Gastroesophageal sphincter (tissue), 3 donors: ENCODE data around the gene RNF208.

Experiments
- POLR2A ChIP-seq, 2 donors: fragments of 450-650 bp; IDR thresholded peaks; one replicate each; pipeline ENCODE4 v1.6.1; 2017; ENCODE audit warnings: antibody characterized with exemption in 2 of 2, mild to moderate bottlenecking in 2 of 2, moderate library complexity in 1 of 2
- TF ChIP-seq, protein P1 (sequence below), 4 experiments: fragments of 200-600 bp in 2 of 4; fragments of 450-650 bp in 2 of 4; sonication (generic) in 1 of 4; IDR thresholded peaks; one replicate each; pipeline ENCODE4 v1.5.1; 2017 to 2019; ENCODE audit warnings: antibody characterized with exemption in 4 of 4, mild to moderate bottlenecking in 2 of 4, moderate library complexity in 2 of 4

- TF ChIP-seq, protein P1, sequence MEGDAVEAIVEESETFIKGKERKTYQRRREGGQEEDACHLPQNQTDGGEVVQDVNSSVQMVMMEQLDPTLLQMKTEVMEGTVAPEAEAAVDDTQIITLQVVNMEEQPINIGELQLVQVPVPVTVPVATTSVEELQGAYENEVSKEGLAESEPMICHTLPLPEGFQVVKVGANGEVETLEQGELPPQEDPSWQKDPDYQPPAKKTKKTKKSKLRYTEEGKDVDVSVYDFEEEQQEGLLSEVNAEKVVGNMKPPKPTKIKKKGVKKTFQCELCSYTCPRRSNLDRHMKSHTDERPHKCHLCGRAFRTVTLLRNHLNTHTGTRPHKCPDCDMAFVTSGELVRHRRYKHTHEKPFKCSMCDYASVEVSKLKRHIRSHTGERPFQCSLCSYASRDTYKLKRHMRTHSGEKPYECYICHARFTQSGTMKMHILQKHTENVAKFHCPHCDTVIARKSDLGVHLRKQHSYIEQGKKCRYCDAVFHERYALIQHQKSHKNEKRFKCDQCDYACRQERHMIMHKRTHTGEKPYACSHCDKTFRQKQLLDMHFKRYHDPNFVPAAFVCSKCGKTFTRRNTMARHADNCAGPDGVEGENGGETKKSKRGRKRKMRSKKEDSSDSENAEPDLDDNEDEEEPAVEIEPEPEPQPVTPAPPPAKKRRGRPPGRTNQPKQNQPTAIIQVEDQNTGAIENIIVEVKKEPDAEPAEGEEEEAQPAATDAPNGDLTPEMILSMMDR (IDR thresholded peaks at IDR 0.05), result no peak
- no peak for TF ChIP-seq POLR2A (IDR thresholded peaks at IDR 0.05)
Measured at GRCh38 chr9:137212520-137212919, 9.5 kb downstream of the RNF208 start.
